Measurements from ENCODE around the gene GP1BB. TPM values are rescaled to one million over a fixed set of nuclear protein-coding genes. Genes with fewer than 3 reads are reported as not detected.

GP1BB gene
- total and polyA plus RNA-seq, 2 experiments from 2014 or later: 4.9 to 10.2 TPM

GRCh38 chr22:19743651-19744050 is 20.3 kb downstream of the GP1BB start:
- no peak for DNase-seq
- no peaks in the 10 kb centered on the region for H3F3A ChIP-seq (ENCODE audit: insufficient read depth)
- H3K27ac ChIP-seq: no peak overlapping the region
- no peaks in the 10 kb centered on the region for H3K9me2 ChIP-seq (ENCODE audit: insufficient read depth)
- H3K4me1 ChIP-seq (ENCODE audit: insufficient read depth): no peaks in the 10 kb centered on the region
- WGBS, 2 experiments (ENCODE audit: low coverage in 1 of 2, low lambda C conversion rate in 2 of 2, missing lambda C conversion rate in 2 of 2): 95 to 100% methylated on average over 2 to 4 of the region's 4 CpGs
- no peaks in the 10 kb centered on the region; the same call in 1 of the 2 replicates for H3K27me3 ChIP-seq (replicated peaks; ENCODE audit: insufficient read depth)
- H3K9me3 ChIP-seq (ENCODE audit: low read depth): no peaks in the 10 kb centered on the region
- H3K79me2 ChIP-seq (ENCODE audit: insufficient read depth): no peaks in the 10 kb centered on the region
- in situ Hi-C loops (cut with MboI): no loop called here
- TF ChIP-seq EZH2phosphoT487 (IDR thresholded peaks at IDR 0.05; ENCODE audit: insufficient read depth, low read depth) (no peak), EZH2 (IDR thresholded peaks at IDR 0.05; ENCODE audit: insufficient read depth, poor library complexity, severe bottlenecking) (no peak)
- H4K20me1 ChIP-seq (ENCODE audit: insufficient read depth): no peaks in the 10 kb centered on the region
- no peak overlapping the region for H2AFZ ChIP-seq
- no peak overlapping the region for H3K4me3 ChIP-seq
- no peaks in the 10 kb centered on the region for H3K36me3 ChIP-seq (ENCODE audit: low read depth)
- H3K9ac ChIP-seq: no peak overlapping the region
- no peak overlapping the region for H3K4me2 ChIP-seq (ENCODE audit: unreplicated experiment)

GRCh38 chr22:19744350-19745006 is 21.1 kb downstream of the GP1BB start:
- Histone ChIP-seq H3K4me1 (ENCODE audit: insufficient read depth) (no peaks in the 10 kb centered on the region), H3K9ac (no peak overlapping the region), H3F3A (ENCODE audit: insufficient read depth) (no peaks in the 10 kb centered on the region), H3K9me2 (ENCODE audit: insufficient read depth) (no peaks in the 10 kb centered on the region), H3K4me3 (no peak overlapping the region), H4K20me1 (ENCODE audit: insufficient read depth) (no peaks in the 10 kb centered on the region), H3K4me2 (ENCODE audit: unreplicated experiment) (no peak overlapping the region), H3K27ac (no peak overlapping the region), H3K27me3 (replicated peaks; ENCODE audit: insufficient read depth) (no peaks in the 10 kb centered on the region; the same call in 1 of the 2 replicates), H3K9me3 (ENCODE audit: low read depth) (no peaks in the 10 kb centered on the region), H3K79me2 (ENCODE audit: insufficient read depth) (no peaks in the 10 kb centered on the region), H3K36me3 (ENCODE audit: low read depth) (no peaks in the 10 kb centered on the region), H2AFZ (no peak overlapping the region)
- WGBS, 2 experiments (ENCODE audit: low coverage in 1 of 2, low lambda C conversion rate in 2 of 2, missing lambda C conversion rate in 2 of 2): 73 to 78% methylated on average over 13 of the region's 13 CpGs
- TF ChIP-seq EZH2phosphoT487 (IDR thresholded peaks at IDR 0.05; ENCODE audit: insufficient read depth, low read depth): no peak
- TF ChIP-seq EZH2 (IDR thresholded peaks at IDR 0.05; ENCODE audit: insufficient read depth, poor library complexity, severe bottlenecking): no peak
- in situ Hi-C loops (cut with MboI): no loop called here
- no peak for DNase-seq

DNA sequence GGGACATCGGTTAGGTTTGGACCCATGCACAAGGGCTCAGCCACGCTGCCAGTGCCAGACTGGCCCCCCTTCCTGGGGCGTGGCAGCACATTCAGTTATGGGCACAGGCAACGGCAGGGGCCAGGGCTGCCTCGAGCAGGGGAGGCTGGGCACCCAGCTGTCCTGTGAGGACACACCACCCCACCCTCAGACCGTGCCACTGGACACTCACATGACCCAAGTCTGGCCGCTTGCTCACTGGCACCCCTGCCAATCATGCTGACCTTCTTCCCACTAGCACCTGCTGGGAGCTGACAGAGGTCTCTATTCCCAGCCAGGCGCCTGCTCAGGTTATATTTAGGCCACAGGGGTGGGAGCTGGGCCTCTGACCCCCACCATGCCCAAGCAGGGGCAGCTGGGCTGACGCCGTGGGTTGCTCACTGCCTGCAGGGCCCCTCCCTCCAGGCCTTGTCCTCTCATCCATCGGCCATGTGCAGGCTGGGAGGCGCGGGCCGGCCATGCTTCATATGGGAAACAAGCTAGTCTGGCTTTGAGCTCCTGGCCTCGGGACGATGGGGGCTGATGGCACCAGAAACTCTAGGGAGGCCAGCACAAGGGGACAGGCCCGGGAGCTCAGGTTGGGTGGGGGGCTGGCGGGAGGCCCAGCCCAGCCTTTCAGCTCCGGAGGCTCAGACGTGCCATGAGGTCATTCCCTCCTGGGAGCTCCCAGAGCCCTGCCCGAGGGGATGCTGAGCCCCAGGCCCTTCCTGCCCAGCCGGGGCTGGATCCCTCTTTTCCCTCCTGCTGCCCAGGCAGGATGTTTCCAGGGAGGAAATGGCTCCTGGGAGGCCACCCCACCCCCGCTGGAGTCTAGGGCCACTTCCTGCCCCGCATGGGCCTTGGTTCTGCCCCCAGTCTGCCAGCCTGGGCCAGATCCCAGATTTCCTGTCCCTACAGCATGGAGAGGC is 22.1 kb downstream of the GP1BB start:
- Histone ChIP-seq H3K27ac (no peak overlapping the region), H2AFZ (no peak overlapping the region)
- no peak for TF ChIP-seq EZH2phosphoT487 (IDR thresholded peaks at IDR 0.05; ENCODE audit: insufficient read depth, low read depth)
- no peak for TF ChIP-seq EZH2 (IDR thresholded peaks at IDR 0.05; ENCODE audit: insufficient read depth, poor library complexity, severe bottlenecking)

DNA sequence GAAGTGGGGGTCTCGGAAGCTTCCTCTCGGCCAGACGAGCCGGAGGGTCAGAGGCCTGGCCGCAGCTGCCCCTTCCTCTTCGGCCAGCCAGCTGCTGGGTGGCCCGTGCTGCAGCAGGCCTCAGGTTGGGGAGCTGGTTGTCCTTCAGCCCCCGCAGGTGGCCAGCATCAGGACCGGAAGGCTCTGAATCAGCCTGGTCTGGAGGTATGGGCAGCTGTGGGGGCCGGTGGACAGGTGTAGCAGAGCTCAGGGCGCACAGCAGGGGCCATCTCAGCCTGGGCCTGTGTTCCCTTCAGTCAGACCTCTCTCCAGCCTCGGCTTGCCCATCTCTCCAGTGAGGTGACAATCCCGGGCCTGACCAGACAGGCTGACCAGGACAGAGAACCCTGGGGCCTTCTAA is 23.4 kb downstream of the GP1BB start:
- no peak for TF ChIP-seq EZH2phosphoT487 (IDR thresholded peaks at IDR 0.05; ENCODE audit: insufficient read depth, low read depth)
- no peak for TF ChIP-seq EZH2 (IDR thresholded peaks at IDR 0.05; ENCODE audit: insufficient read depth, poor library complexity, severe bottlenecking)
- no peak overlapping the region for H3K4me2 ChIP-seq (ENCODE audit: unreplicated experiment)
- in situ Hi-C loops (cut with MboI): no loop called here
- H3K4me1 ChIP-seq (ENCODE audit: insufficient read depth): no peaks in the 10 kb centered on the region
- H3K9ac ChIP-seq: no peak overlapping the region
- no peak overlapping the region for H2AFZ ChIP-seq
- H3K27me3 ChIP-seq (replicated peaks; ENCODE audit: insufficient read depth): no peaks in the 10 kb centered on the region; the same call in 1 of the 2 replicates
- no peaks in the 10 kb centered on the region for H3K36me3 ChIP-seq (ENCODE audit: low read depth)
- no peaks in the 10 kb centered on the region for H3K9me3 ChIP-seq (ENCODE audit: low read depth)
- H3K27ac ChIP-seq: no peak overlapping the region
- no peaks in the 10 kb centered on the region for H3K79me2 ChIP-seq (ENCODE audit: insufficient read depth)
- H3K9me2 ChIP-seq (ENCODE audit: insufficient read depth): no peaks in the 10 kb centered on the region
- no peak overlapping the region for H3K4me3 ChIP-seq
- DNase-seq: no peak
- 90 to 95% methylated on average over 5 to 13 of the region's 13 CpGs for WGBS, 2 experiments (ENCODE audit: low coverage in 1 of 2, low lambda C conversion rate in 2 of 2, missing lambda C conversion rate in 2 of 2)
- H4K20me1 ChIP-seq (ENCODE audit: insufficient read depth): no peaks in the 10 kb centered on the region
- no peaks in the 10 kb centered on the region for H3F3A ChIP-seq (ENCODE audit: insufficient read depth)

More for the DNA sequence above, 22.1 kb downstream of the GP1BB start:
- no peaks in the 10 kb centered on the region for H3K4me1 ChIP-seq (ENCODE audit: insufficient read depth)
- no peaks in the 10 kb centered on the region for H3K9me2 ChIP-seq (ENCODE audit: insufficient read depth)
- H4K20me1 ChIP-seq (ENCODE audit: insufficient read depth): no peaks in the 10 kb centered on the region
- WGBS, 2 experiments (ENCODE audit: low coverage in 1 of 2, low lambda C conversion rate in 2 of 2, missing lambda C conversion rate in 2 of 2): 64 to 67% methylated on average over 20 to 23 of the region's 24 CpGs
- in situ Hi-C loops (cut with MboI): no loop called here
- H3K9ac ChIP-seq: no peak overlapping the region
- H3K9me3 ChIP-seq (ENCODE audit: low read depth): no peaks in the 10 kb centered on the region
- H3K4me2 ChIP-seq (ENCODE audit: unreplicated experiment): no peak overlapping the region
- H3K36me3 ChIP-seq (ENCODE audit: low read depth): no peaks in the 10 kb centered on the region
- no peaks in the 10 kb centered on the region; the same call in 1 of the 2 replicates for H3K27me3 ChIP-seq (replicated peaks; ENCODE audit: insufficient read depth)
- no peaks in the 10 kb centered on the region for H3K79me2 ChIP-seq (ENCODE audit: insufficient read depth)
- DNase-seq: no peak
- H3F3A ChIP-seq (ENCODE audit: insufficient read depth): no peaks in the 10 kb centered on the region
- no peak overlapping the region for H3K4me3 ChIP-seq
